Hepatocyte (in vitro differentiated cells): Measurements from ENCODE around the gene ULK2.

Source experiments
- EZH2 ChIP-seq: fragments of 200-600 bp; sonication (generic); IDR thresholded peaks from 2 replicates; pipeline ENCODE4 v1.6.1; 2016; ENCODE audit warnings: antibody characterized with exemption, mild to moderate bottlenecking, borderline replicate concordance
- TF ChIP-seq, protein P1 (sequence below): fragments of 200-600 bp; sonication (generic); IDR thresholded peaks from 2 replicates; pipeline ENCODE4 v1.5.1; 2016; ENCODE audit warnings: antibody characterized with exemption, mild to moderate bottlenecking; ENCODE audit not compliant: poor library complexity

DNA sequence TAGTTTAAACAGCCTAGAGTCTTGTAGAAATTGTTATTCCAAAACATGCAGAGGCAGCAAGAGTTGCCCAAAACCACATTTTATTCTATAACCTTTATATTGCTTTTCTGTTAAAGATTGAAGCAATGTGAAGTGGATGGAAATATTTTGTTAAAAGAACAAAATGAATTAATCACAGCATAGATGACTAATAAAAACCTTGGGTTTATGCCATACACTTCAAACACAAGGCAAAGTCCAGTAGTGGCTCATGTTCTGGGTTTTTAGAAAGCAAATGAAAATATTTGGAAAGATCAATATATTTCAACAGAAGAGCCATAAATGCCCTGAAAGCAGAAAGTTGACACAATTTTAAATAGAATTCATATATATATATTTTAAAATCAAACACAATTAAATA, 36.7 kb upstream of the ULK2 start:
- TF ChIP-seq, protein P1, sequence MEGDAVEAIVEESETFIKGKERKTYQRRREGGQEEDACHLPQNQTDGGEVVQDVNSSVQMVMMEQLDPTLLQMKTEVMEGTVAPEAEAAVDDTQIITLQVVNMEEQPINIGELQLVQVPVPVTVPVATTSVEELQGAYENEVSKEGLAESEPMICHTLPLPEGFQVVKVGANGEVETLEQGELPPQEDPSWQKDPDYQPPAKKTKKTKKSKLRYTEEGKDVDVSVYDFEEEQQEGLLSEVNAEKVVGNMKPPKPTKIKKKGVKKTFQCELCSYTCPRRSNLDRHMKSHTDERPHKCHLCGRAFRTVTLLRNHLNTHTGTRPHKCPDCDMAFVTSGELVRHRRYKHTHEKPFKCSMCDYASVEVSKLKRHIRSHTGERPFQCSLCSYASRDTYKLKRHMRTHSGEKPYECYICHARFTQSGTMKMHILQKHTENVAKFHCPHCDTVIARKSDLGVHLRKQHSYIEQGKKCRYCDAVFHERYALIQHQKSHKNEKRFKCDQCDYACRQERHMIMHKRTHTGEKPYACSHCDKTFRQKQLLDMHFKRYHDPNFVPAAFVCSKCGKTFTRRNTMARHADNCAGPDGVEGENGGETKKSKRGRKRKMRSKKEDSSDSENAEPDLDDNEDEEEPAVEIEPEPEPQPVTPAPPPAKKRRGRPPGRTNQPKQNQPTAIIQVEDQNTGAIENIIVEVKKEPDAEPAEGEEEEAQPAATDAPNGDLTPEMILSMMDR: no peak
- no peak for TF ChIP-seq EZH2
